ENCODE data around the gene HAT1.

DNA sequence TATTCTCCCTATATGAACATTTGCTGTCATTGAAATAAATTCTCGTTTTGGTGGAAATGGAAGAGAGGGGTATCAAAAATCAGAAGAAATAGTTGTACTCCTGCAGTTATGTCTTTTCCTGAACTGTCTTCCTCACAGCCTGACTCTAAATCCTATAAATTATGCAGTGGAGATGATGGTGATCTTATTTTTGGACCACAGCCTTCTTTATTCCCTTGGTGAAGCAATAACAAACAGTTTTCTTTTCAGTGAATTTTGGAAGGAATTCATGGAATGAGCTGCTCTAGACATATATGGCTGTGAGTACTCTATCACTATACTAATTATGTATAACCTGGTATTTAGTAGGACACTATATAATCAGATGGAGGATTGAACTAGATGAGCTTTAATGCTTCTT lies 26.5 kb upstream of the HAT1 start:
- TF ChIP-seq EP300 (conservative IDR thresholded peaks at IDR 0.05; ENCODE audit: poor library complexity, severe bottlenecking) (no peak), POLR2AphosphoS5 (IDR thresholded peaks at IDR 0.05) (no peak), MXI1 (conservative IDR thresholded peaks at IDR 0.05; ENCODE audit: poor library complexity, severe bottlenecking) (no peak), TAF1 (IDR thresholded peaks at IDR 0.05; ENCODE audit: low read depth) (no peak), SMC3 (conservative IDR thresholded peaks at IDR 0.05; ENCODE audit: poor library complexity) (no peak), EZH2 (IDR thresholded peaks at IDR 0.05; ENCODE audit: borderline replicate concordance, insufficient read depth, low read length, poor library complexity, severe bottlenecking) (no peak)
- TF ChIP-seq, protein P1, sequence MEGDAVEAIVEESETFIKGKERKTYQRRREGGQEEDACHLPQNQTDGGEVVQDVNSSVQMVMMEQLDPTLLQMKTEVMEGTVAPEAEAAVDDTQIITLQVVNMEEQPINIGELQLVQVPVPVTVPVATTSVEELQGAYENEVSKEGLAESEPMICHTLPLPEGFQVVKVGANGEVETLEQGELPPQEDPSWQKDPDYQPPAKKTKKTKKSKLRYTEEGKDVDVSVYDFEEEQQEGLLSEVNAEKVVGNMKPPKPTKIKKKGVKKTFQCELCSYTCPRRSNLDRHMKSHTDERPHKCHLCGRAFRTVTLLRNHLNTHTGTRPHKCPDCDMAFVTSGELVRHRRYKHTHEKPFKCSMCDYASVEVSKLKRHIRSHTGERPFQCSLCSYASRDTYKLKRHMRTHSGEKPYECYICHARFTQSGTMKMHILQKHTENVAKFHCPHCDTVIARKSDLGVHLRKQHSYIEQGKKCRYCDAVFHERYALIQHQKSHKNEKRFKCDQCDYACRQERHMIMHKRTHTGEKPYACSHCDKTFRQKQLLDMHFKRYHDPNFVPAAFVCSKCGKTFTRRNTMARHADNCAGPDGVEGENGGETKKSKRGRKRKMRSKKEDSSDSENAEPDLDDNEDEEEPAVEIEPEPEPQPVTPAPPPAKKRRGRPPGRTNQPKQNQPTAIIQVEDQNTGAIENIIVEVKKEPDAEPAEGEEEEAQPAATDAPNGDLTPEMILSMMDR (IDR thresholded peaks at IDR 0.05; ENCODE audit: poor library complexity, severe bottlenecking) = no peak
- TF ChIP-seq, protein P2, sequence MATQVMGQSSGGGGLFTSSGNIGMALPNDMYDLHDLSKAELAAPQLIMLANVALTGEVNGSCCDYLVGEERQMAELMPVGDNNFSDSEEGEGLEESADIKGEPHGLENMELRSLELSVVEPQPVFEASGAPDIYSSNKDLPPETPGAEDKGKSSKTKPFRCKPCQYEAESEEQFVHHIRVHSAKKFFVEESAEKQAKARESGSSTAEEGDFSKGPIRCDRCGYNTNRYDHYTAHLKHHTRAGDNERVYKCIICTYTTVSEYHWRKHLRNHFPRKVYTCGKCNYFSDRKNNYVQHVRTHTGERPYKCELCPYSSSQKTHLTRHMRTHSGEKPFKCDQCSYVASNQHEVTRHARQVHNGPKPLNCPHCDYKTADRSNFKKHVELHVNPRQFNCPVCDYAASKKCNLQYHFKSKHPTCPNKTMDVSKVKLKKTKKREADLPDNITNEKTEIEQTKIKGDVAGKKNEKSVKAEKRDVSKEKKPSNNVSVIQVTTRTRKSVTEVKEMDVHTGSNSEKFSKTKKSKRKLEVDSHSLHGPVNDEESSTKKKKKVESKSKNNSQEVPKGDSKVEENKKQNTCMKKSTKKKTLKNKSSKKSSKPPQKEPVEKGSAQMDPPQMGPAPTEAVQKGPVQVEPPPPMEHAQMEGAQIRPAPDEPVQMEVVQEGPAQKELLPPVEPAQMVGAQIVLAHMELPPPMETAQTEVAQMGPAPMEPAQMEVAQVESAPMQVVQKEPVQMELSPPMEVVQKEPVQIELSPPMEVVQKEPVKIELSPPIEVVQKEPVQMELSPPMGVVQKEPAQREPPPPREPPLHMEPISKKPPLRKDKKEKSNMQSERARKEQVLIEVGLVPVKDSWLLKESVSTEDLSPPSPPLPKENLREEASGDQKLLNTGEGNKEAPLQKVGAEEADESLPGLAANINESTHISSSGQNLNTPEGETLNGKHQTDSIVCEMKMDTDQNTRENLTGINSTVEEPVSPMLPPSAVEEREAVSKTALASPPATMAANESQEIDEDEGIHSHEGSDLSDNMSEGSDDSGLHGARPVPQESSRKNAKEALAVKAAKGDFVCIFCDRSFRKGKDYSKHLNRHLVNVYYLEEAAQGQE (IDR thresholded peaks at IDR 0.05; ENCODE audit: borderline replicate concordance) = no peak
